ENCODE data around the gene SLCO4A1.

The SLCO4A1 gene

GRCh38 chr20:62642051-62642665, at the start of gene SLCO4A1:
Gene SLCO4A1, plus strand, starts transcription at chr20:62642503. Its CDS starts 13,952 bp downstream, at chr20:62656455.
- DNase-seq = peak; percentile 88

- DNase-seq = no peak
These were observed 49.7 kb upstream of the SLCO4A1 start for GRCh38 chr20:62592506-62593177.

GRCh38 chr20:62593616-62594015, 48.7 kb upstream of the SLCO4A1 start:
- no peak for DNase-seq

GRCh38 chr20:62595069-62595468, 47.2 kb upstream of the SLCO4A1 start:
- no peak for DNase-seq

- peak; percentile 20 for DNase-seq
These were observed 46.8 kb upstream of the SLCO4A1 start for GRCh38 chr20:62595491-62595890.

GRCh38 chr20:62596486-62596885, 45.8 kb upstream of the SLCO4A1 start:
- DNase-seq = no peak

GRCh38 chr20:62596921-62597320, 45.4 kb upstream of the SLCO4A1 start:
- no peak for DNase-seq

- no peak for DNase-seq
These were observed 44.7 kb upstream of the SLCO4A1 start for GRCh38 chr20:62597416-62598115.

GRCh38 chr20:62598761-62599194, 43.5 kb upstream of the SLCO4A1 start:
- DNase-seq = no peak

- no peak for DNase-seq
These were observed 42.8 kb upstream of the SLCO4A1 start for GRCh38 chr20:62599216-62600110.

GRCh38 chr20:62601172-62601571, 41.1 kb upstream of the SLCO4A1 start:
- no peak for DNase-seq

- no peak for DNase-seq
These were observed 40.6 kb upstream of the SLCO4A1 start for GRCh38 chr20:62601714-62602113.

GRCh38 chr20:62602550-62602949, 39.8 kb upstream of the SLCO4A1 start:
- peak; percentile 36 for DNase-seq

GRCh38 chr20:62603021-62603906, 39.0 kb upstream of the SLCO4A1 start:
- peak; percentile 40 for DNase-seq

GRCh38 chr20:62603907-62604785, 38.2 kb upstream of the SLCO4A1 start:
- no peak for DNase-seq

GRCh38 chr20:62604796-62605195, 37.5 kb upstream of the SLCO4A1 start:
- DNase-seq = no peak

GRCh38 chr20:62605236-62605943, 36.9 kb upstream of the SLCO4A1 start:
- no peak for DNase-seq

- no peak for DNase-seq
These were observed 36.3 kb upstream of the SLCO4A1 start for GRCh38 chr20:62606016-62606415.

- DNase-seq = no peak
These were observed 35.6 kb upstream of the SLCO4A1 start for GRCh38 chr20:62606551-62607201.
